Pancreas (tissue), 10 donors: ENCODE measurements around the gene FAM234A. TPM values are rescaled to one million over a fixed set of nuclear protein-coding genes. Genes with fewer than 3 reads are reported as not detected.

Source experiments
- ATAC-seq, 4 donors: fragments of 200-7000 bp; cut with Tn5 transposase; one replicate each; pipeline versions ENCODE4 v1.8.0 to v1.9.1; 2020; ENCODE audit warnings: mild to moderate bottlenecking in 4 of 4, moderate library complexity in 4 of 4
- DNase-seq, 6 donors: peaks; one replicate each; pipeline ENCODE4 v3.0.0-alpha.2; 2020
- FAIRE-seq: peaks from 2 replicates; lab custom pipeline; 2012; peaks lifted over from hg19 to GRCh38; lab: Jason Lieb, UNC
- H3K27ac ChIP-seq, 4 donors: fragments of 200-600 bp; sonication (generic); 1 replicate in 3 of 4; 2 replicates in 1 of 4; pipeline versions ENCODE4 v1.5.0 to v1.8.0; 2020
- H3K27me3 ChIP-seq, 4 donors: fragments of 200-600 bp; one replicate each; pipeline ENCODE4 v1.8.0; 2021
- H3K36me3 ChIP-seq, 3 donors: fragments of 200-600 bp; sonication (generic) in 1 of 3; one replicate each; pipeline versions ENCODE4 v1.5.0 to v1.8.0; 2020 to 2021
- H3K4me1 ChIP-seq, 3 donors: fragments of 200-600 bp; one replicate each; pipeline ENCODE4 v1.8.0; 2021
- H3K4me3 ChIP-seq, 4 donors: fragments of 200-600 bp; sonication (generic) in 2 of 4; one replicate each; pipeline versions ENCODE4 v1.5.0 to v1.8.0; 2020 to 2021
- H3K9me3 ChIP-seq, 4 donors: fragments of 200-600 bp; one replicate each; pipeline ENCODE4 v1.8.0; 2021
- WGBS, 2 donors: extraction: QIAGEN DNeasy Blood & Tissue Kit; methylation state at CpG; one replicate each; pipeline ENCODE4 v1.1.7; 2013; 5-methylcytosine and 5-hydroxymethylcytosine counted together
- intact Hi-C, 3 donors: fragments of 100-400 bp; cut with DNase I; formaldehyde crosslinking; loops; one replicate each; pipeline versions ENCODE4 v1.11.1 to v1.14.2; 2022
- polyA plus RNA-seq, 2 donors: library from polyadenylated mRNA; stranded (reverse); fragments of 200-250 nt; gene quantifications; one replicate each; pipeline ENCODE4 v1.2.3, GENCODE V29; 2013
- total RNA-seq, 6 donors: library from RNA; stranded (reverse); fragmentation: NEBNext Ultra II Directional in 4 of 6; extraction: Animal tissue kit (Norgen Biotek cat#: 25700) in 4 of 6; gene quantifications; one replicate each; pipeline versions ENCODE4 v1.2.1 to v1.2.4, GENCODE V29; 2021 to 2023
- TF ChIP-seq, protein P1 (sequence below), 4 donors: fragments of 200-600 bp; sonication (generic) in 3 of 4; IDR thresholded peaks; one replicate each; pipeline versions ENCODE4 v1.5.0 to v1.8.0; 2021; ENCODE audit warnings: antibody characterized with exemption in 4 of 4
- donor health status: healthy with polysubstance abuse.
- donor health status: DM: no; HTN: no; CAD: no; lungs with moderate emphysema.
- donor health status: DM: no; HTN: no; CAD: no.
- donor health status: control.
- donor health status: control.
- donor health status: Bipolar disorder and iron deficiency.
- donor health status: DM: yes; HTN: yes; CAD: no.
- donor health status: DM: no; HTN: no; CAD: no.
- donor health status: DM: no; HTN: no; CAD: no.
- donor health status: DM: yes; HTN: yes; CAD: no.

The FAM234A gene
- total and polyA plus RNA-seq, 8 donors: 34.2 to 51.2 (median 40.4) TPM

DNA sequence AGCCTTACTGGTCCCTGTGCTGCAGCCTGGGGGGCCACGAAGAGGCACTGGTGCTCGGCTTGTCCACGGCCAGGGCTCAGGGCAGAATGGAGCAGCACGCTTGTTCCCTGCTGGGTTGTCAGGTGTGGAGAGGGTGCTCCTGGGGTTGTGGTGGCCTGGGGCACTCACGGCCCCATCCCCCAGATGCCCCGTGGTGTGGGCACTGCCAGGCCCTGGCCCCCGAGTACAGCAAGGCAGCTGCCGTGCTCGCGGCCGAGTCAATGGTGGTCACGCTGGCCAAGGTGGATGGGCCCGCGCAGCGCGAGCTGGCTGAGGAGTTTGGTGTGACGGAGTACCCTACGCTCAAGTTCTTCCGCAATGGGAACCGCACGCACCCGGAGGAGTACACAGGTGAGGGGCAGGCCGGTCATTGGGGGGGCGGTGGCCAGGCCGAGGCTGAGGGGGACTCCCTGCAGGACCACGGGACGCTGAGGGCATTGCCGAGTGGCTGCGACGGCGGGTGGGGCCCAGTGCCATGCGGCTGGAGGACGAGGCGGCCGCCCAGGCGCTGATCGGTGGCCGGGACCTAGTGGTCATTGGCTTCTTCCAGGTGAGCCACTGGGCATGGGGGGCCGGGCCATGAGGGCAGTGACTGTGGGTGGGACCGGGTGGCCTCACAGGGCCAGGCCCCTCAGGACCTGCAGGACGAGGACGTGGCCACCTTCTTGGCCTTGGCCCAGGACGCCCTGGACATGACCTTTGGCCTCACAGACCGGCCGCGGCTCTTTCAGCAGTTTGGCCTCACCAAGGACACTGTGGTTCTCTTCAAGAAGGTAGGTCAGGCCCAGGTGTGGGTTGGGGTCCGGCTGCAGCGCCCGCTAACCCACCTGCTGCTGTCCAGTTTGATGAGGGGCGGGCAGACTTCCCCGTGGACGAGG is 49.8 kb downstream of the FAM234A start:
- Histone ChIP-seq H3K36me3 (peaks cover 0 to 14% (median 0%) of the 10 kb centered on the region in 3 donors), H3K4me3 (peak overlapping the region in 3 of 4 donors; percentile 24 to 65 (median 46)), H3K4me1 (no peaks in the 10 kb centered on the region), H3K9me3 (no peaks in the 10 kb centered on the region), H3K27me3 (no peaks in the 10 kb centered on the region), H3K27ac (peak overlapping the region in 1 of 4 donors; percentile 30)
- DNase-seq (peak in 4 of 6 donors; percentile 35 to 82 (median 61)), FAIRE-seq (no peak), ATAC-seq (peak in 3 of 4 donors; percentile 0 to 4 (median 2))
- 40 to 67% methylated on average over 50 to 52 of the region's 52 CpGs for WGBS, 2 donors
- TF ChIP-seq, protein P1, sequence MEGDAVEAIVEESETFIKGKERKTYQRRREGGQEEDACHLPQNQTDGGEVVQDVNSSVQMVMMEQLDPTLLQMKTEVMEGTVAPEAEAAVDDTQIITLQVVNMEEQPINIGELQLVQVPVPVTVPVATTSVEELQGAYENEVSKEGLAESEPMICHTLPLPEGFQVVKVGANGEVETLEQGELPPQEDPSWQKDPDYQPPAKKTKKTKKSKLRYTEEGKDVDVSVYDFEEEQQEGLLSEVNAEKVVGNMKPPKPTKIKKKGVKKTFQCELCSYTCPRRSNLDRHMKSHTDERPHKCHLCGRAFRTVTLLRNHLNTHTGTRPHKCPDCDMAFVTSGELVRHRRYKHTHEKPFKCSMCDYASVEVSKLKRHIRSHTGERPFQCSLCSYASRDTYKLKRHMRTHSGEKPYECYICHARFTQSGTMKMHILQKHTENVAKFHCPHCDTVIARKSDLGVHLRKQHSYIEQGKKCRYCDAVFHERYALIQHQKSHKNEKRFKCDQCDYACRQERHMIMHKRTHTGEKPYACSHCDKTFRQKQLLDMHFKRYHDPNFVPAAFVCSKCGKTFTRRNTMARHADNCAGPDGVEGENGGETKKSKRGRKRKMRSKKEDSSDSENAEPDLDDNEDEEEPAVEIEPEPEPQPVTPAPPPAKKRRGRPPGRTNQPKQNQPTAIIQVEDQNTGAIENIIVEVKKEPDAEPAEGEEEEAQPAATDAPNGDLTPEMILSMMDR (IDR thresholded peaks at IDR 0.05): no peak
- intact Hi-C loops: no loop called here

DNA sequence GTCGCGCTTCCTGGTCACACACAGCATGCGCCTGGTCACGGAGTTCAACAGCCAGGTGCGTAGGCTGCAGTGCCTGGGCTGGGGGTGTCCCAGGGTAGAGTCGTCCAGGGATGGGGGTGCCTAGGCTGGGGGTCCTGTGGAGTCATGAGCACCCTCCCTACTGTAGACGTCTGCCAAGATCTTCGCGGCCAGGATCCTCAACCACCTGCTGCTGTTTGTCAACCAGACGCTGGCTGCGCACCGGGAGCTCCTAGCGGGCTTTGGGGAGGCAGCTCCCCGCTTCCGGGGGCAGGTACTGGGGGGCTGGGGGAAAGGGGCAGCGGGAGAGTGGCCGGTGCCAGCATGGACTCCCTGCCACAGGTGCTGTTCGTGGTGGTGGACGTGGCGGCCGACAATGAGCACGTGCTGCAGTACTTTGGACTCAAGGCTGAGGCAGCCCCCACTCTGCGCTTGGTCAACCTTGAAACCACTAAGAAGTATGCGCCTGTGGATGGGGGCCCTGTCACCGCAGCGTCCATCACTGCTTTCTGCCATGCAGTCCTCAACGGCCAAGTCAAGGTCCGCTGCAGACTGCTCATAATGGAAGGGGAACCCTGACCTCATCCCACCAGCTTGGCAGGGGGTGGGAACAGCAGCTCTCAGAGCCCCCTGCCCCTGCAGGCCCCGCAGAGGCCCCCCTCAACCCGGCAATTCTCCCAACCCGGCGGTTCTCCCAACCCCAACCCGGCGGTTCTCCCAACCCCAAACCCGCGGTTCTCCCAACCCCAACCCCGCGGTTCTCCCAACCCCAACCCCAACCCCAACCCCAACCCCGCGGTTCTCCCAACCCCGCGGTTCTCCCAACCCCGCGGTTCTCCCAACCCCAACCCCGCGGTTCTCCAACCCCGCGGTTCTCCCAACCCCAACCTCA is 50.8 kb downstream of the FAM234A start:
- intact Hi-C loops: no loop called here
- Histone ChIP-seq H3K4me1 (no peaks in the 10 kb centered on the region), H3K4me3 (peak overlapping the region in 1 of 4 donors; percentile 65), H3K27me3 (no peaks in the 10 kb centered on the region), H3K9me3 (no peaks in the 10 kb centered on the region), H3K27ac (no peak overlapping the region), H3K36me3 (peaks cover 0 to 14% (median 0%) of the 10 kb centered on the region in 3 donors)
- 42 to 73% methylated on average over 42 to 48 of the region's 48 CpGs for WGBS, 2 donors
- TF ChIP-seq, protein P1 (IDR thresholded peaks at IDR 0.05): no peak
- DNase-seq (peak in 3 of 6 donors; percentile 31 to 70 (median 52)), ATAC-seq (no peak), FAIRE-seq (no peak)

GRCh38 chr16:286491-287297 is 52.1 kb downstream of the FAM234A start:
- no peaks in the 10 kb centered on the region for H3K27me3 ChIP-seq
- no peaks in the 10 kb centered on the region for H3K9me3 ChIP-seq
- no peaks in the 10 kb centered on the region for H3K4me1 ChIP-seq
- H3K4me3 ChIP-seq: no peak overlapping the region
- peaks cover 0 to 14% (median 0%) of the 10 kb centered on the region in 3 donors for H3K36me3 ChIP-seq
- no peak for FAIRE-seq
- TF ChIP-seq, protein P1 (IDR thresholded peaks at IDR 0.05): no peak
- intact Hi-C loops: no loop called here
- H3K27ac ChIP-seq: no peak overlapping the region
- no peak for ATAC-seq
- 56 to 77% methylated on average over 22 of the region's 22 CpGs for WGBS, 2 donors
- DNase-seq: peak in 4 of 6 donors; percentile 25 to 72 (median 50)

GRCh38 chr16:287298-287811 is 52.7 kb downstream of the FAM234A start:
- Histone ChIP-seq H3K4me1 (no peaks in the 10 kb centered on the region), H3K9me3 (no peaks in the 10 kb centered on the region), H3K27me3 (no peaks in the 10 kb centered on the region), H3K36me3 (peaks cover 0 to 14% (median 0%) of the 10 kb centered on the region in 3 donors), H3K4me3 (no peak overlapping the region), H3K27ac (no peak overlapping the region)
- WGBS, 2 donors: 28 to 32% methylated on average over 16 of the region's 16 CpGs
- intact Hi-C loops: no loop called here
- FAIRE-seq (no peak), DNase-seq (peak in 4 of 6 donors; percentile 50 to 67 (median 64)), ATAC-seq (peak in 3 of 4 donors; percentile 11 to 60 (median 18))
- TF ChIP-seq, protein P1 (IDR thresholded peaks at IDR 0.05): no peak
